Panc1 (cell line): ENCODE data around the gene SIGLEC1.

Experiments
- CTCF ChIP-seq: fragments of 450-650 bp; IDR thresholded peaks from 2 replicates; pipeline ENCODE4 v1.5.1; 2017; ENCODE audit warnings: mild to moderate bottlenecking
- POLR2AphosphoS5 ChIP-seq: IDR thresholded peaks from 2 replicates; pipeline ENCODE4 v1.6.1; 2012; ENCODE audit warnings: mild to moderate bottlenecking, low read depth, low read length, moderate library complexity
- TF ChIP-seq, protein P1 (sequence below), 2 experiments: IDR thresholded peaks; 2 replicates each; pipeline ENCODE4 v1.6.1; 2011 to 2012; ENCODE audit warnings: low read depth in 2 of 2, control low read depth in 1 of 2, low read length in 1 of 2, mild to moderate bottlenecking in 1 of 2, moderate library complexity in 1 of 2; ENCODE audit not compliant: insufficient read depth in 1 of 2

- no peak for TF ChIP-seq CTCF
- TF ChIP-seq, protein P1, sequence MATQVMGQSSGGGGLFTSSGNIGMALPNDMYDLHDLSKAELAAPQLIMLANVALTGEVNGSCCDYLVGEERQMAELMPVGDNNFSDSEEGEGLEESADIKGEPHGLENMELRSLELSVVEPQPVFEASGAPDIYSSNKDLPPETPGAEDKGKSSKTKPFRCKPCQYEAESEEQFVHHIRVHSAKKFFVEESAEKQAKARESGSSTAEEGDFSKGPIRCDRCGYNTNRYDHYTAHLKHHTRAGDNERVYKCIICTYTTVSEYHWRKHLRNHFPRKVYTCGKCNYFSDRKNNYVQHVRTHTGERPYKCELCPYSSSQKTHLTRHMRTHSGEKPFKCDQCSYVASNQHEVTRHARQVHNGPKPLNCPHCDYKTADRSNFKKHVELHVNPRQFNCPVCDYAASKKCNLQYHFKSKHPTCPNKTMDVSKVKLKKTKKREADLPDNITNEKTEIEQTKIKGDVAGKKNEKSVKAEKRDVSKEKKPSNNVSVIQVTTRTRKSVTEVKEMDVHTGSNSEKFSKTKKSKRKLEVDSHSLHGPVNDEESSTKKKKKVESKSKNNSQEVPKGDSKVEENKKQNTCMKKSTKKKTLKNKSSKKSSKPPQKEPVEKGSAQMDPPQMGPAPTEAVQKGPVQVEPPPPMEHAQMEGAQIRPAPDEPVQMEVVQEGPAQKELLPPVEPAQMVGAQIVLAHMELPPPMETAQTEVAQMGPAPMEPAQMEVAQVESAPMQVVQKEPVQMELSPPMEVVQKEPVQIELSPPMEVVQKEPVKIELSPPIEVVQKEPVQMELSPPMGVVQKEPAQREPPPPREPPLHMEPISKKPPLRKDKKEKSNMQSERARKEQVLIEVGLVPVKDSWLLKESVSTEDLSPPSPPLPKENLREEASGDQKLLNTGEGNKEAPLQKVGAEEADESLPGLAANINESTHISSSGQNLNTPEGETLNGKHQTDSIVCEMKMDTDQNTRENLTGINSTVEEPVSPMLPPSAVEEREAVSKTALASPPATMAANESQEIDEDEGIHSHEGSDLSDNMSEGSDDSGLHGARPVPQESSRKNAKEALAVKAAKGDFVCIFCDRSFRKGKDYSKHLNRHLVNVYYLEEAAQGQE (IDR thresholded peaks at IDR 0.05; ENCODE audit: insufficient read depth in 1 of 2, low read depth in 2 of 2, low read length in 1 of 2), result no peak
- no peak for TF ChIP-seq POLR2AphosphoS5
Measured at GRCh38 chr20:3707508-3707899, 4.9 kb downstream of the SIGLEC1 start.
